GM21447 (cell line): ENCODE data around the gene TXLNB.
"Not testable (repeated sequence)": the region's sequence is repeated elsewhere in the genome, so short reads cannot be mapped to it uniquely, and the experiment has no call there.

ENCODE experiments used
- ATAC-seq: cut with Tn5 transposase; IDR thresholded peaks from one replicate; pipeline ENCODE4 v1.9.1; 2021; ENCODE audit not compliant: unreplicated experiment

TXLNB gene

DNA sequence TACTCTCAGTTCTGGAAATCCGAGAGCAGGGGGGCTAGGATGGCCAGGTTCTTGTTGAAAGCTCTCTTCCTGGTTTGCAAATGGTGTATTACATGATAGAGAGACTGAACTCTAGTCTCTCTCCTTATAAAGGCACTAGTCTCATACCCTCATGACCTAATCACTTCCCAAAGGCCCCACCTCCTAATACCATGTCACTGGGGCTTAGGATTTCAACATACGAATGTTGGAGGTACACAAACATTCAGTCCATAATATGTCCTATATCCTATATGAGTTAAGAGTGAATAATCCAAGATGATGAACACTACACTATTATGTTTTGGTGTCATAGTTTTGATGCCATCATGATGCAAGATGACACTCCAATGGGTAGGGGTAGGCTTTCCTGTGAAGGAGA is 20.0 kb upstream of the TXLNB start:
- no peak for ATAC-seq

DNA sequence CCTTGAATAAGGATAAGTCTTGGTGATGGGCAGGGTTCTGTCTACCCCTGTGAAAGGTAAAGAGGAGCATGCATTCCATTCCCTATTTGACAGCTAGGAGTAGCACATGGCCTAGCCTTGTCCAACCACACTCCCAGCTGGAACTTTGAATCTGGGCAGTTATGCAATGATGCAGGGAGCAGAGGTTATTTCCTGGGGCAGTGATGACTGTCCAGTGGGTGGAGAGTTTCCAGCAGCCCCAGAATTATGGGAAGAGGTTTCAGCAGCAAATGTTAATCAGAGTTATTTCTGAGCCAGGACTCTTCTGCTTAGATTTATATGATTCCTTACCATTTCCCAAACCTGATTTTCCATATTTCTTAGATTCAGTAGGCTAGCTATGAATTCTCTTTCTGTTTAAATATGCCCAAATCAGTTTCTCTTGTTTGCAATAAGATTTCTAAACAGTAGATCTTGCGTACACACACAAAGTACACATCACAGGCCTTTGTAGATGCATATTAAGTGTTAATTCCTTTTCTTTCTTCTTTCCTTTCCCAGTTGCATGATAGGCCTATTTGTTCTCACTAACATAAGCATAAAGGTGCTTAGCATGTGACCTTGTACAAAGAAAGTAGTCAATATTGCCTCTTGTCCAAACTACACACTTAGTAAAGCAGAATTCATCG is 17.3 kb upstream of the TXLNB start:
- no peak for ATAC-seq

DNA sequence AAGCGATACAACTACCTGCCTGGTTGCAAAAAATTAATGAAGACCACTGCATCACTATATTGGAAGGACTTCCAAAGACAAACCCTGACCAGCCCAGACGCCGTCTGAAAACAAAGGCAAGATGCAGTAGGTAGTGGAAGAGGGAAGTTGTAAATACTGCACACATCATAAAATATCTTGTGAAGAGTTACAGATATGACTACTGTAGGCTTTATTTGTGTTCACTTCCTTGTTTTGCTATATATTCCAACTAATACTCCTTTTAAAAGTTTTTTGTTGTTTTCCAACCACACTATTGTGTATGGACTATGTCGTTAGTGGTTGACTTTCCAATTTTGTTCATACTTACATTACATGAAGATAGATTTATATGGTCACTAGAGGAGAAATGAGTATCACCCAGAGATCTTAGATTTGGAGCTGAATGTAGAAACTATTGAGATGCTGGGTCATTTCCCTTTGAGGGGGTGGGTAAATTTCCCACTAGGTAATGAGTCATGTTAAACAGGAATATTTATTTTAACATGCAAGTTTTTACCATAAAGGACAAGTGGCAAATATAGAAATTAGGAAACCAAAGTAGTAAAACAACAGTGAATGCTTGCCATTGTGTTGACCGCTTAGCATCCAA is 16.6 kb upstream of the TXLNB start:
- peak; percentile 75 for ATAC-seq

DNA sequence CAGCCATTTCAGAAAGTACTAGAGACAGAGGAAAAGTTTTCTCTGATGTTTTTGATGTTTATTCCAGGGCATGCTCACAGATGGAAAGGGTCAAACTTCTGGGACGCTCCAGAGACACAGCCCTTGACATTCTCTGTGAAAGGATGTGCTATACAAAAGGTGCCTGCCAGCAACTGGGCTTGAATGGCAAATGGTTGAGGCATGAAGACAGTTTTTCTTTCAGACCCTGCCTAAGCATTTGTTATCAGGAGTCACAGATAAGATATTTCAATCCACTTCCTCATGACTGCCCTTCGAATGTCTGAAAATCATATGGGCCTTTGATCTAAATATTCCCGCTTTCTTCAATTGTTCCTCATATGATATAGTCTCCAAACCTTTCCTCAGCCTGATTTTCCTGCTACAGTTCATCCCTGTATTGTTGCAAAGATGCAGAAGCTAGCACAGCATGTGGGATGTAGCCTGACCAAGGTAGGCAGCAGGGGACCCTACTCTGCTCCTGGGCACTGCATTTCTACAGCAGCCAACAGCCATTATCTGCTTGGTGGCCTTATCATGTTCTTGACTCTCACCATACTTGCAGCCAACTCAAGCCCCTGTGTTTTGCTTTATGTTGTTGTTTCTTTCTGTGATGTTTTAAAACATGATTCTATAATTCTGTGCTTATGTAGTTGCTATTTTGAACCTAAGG is 14.6 kb upstream of the TXLNB start:
- ATAC-seq = no peak

DNA sequence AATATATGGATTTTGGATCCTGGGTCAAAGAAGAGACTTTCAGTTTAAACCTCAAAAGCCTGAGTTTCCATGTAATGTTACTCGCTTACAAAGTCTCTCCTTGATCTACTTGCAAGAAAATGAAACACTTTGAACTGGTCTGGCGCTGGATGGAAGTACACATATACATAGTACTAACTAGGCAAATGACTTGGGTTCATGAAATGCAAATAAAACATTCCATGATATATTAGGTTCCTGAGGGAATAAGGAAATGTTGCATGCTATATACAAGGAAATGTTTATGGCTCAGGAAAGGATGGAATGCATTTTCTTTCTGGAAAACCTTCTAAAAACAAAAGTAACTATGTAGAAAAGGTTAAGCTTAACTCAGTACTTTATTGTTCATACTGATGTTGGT is 11.4 kb upstream of the TXLNB start:
- no peak for ATAC-seq

DNA sequence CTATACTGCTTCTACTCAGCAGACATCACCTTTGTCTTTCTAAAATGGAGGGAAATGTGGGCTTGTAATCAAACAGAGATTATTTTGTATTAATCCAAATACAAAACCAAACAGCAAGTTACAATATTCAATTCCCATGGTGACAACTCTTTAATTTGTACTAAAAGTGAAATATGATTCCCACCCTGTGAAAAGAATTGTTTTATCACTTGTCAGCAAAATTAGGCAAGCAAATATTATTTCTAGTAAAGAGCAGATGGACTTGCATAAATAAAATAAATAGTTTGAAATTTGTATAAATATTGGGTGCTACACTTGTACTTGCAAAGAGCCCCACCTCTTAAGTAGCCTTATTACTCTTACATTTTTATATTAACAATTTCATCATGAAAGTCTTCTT is 6.1 kb upstream of the TXLNB start:
- no peak for ATAC-seq

DNA sequence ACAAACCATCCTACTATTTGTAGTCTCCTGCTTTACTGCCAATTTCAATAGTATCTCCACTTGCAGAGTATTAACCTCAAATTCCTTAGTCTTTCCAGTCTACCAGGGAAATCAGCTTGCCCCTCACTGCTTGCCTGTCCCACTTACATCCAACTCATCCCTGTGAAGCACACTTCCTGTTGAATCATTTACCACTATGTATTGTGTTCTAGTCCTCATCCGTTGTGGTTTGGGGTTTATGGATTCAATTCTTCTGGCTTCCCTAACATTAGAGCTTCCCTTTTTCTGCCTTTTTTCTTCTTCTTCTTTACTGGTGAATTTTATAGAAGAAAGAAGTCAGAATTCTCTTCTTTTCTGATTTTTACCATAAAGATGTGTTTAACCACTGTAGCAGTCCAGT is 5.1 kb upstream of the TXLNB start:
- no peak for ATAC-seq

DNA sequence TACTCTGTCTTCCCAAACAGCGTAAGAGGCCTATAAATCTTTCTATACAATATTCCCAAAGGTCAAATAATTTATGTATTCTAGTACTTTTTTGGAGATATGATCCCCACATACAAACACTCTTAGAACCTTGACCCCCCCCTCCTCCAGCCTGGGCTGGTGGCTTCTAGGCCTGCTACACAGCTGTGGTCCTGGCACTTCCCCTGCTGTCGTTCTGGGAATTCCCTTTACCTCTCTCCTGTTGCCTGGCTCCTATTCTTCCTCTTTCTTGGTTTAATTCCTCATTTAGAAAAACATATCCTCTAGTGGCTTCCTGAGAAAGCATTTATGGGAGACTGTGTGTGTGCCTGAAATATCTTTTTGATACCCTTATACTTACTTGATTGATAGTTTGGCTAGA is 4.1 kb upstream of the TXLNB start:
- no peak for ATAC-seq

DNA sequence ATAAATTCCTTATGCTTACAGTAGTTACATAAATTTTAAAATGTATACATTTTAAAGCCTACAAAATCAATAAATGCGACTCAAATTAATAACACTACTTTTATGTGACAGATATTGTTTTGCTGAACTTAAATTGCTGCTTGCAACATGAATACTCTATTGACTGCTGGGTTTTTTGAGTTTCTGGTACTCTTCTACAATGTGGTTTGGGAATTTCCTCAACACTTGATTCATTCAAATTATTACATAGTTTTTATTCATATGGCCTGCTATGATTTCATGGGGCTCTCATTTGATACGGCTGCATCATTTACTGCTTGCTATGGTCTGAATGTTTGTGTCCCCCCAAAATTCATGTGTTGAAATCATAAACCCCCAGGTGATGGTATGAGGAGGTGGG is 2.3 kb upstream of the TXLNB start:
- ATAC-seq = no peak

DNA sequence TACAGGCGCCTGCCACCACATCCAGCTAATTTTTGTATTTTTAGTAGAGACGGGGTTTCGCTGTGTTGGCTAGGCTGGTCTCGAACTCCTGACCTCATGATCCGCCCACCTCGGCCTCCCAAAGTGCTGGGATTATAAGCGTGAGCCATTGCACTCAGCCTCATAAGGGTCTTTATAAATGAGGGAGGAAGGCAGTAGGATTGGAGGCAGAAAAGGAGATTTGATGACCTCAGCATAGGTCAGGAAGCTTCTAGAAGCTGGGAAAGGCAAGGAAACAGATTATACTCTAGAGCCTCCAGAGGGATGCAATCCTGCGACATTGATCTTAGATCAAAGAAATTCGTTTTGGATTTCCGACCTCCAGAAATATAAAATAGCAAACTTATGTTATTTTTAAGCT is 1.4 kb upstream of the TXLNB start:
- ATAC-seq = not testable (repeated sequence)

DNA sequence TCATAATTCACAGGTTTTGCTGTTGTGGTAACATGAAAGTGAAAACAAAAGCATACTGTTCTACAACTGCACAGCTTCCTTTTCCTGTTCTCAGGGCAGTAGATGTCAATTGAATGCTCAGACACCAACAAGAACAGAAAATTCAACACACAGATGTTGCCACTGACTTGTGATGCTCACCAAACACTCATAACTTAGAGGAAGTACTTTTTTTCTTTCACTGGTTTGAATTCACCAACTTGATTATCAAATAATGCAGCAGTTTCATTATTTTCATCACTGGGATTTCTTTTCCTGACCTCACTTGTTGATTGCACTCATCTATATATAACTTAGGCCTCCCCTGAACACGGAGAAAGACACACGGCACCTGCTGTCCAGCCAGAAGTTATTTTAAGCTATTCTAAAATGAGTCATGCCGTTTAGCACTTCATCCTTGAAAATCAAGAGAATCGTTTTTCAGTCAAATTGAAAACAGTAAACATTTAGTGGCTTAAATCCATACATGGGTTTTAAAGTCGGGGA is 949 bp downstream of the TXLNB start:
- ATAC-seq = peak; percentile 73

DNA sequence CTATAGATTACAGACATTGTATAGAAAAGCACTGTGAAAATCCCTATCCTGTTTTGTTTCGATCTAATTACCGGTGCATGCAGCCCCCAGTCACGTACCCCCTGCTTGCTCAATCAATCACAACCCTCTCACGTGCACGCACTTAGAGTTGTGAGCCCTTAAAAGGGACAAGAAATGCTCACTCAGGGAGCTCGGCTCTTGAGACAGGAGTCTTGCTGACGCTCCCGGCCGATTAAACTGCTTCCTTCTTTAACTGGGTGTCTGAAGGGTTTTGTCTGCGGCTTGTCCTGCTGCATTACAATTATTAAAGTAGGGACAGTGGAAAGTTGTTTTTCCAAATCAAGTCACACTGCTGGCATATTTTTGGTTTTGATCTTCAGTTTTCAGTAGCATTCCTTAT is 2.6 kb downstream of the TXLNB start:
- ATAC-seq = no peak

DNA sequence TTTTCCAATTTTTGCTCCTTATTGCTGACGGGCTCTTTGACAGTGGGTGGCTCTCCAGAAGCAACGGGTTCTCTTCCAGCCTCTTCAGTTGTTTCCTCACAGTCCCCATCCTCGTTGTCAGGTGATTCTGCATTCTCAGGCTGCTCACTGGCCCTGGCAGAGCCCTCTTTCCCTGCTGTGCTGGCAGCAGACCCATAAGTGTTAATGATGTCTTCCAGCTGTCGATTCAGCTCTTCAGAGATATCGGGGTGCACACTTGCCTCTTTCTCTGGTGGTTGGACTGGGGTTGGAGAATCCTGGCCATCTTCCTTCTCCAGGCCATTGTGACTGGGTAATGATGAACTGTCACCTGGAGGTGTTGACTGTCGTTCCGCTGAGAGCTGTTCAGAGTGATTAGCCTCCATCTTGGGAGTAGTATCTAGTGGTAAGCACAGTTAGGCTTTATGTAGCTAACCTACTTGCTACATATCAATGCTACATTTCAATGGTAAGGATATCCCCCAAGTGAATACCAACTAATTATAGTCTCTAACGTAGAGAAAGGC is 3.2 kb downstream of the TXLNB start:
- no peak for ATAC-seq

DNA sequence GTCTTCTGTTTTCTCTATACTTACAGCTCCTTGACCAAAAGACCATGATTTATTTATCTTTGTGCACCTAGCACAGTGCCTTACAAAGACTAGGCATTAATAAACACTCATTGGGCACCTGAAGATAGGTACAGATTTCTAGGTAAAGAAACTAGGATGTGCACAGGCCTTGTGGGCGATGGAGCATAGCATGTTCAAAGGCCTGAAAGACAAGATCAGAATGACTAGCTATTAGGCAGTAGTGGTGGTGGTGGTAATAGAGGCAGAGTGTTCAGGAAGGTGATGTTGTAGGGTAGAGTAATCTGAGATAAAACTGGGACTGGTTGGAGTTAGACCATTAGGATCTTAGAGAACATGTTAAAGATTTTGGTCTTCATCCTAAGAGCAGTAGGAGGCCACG is 3.9 kb downstream of the TXLNB start:
- no peak for ATAC-seq

DNA sequence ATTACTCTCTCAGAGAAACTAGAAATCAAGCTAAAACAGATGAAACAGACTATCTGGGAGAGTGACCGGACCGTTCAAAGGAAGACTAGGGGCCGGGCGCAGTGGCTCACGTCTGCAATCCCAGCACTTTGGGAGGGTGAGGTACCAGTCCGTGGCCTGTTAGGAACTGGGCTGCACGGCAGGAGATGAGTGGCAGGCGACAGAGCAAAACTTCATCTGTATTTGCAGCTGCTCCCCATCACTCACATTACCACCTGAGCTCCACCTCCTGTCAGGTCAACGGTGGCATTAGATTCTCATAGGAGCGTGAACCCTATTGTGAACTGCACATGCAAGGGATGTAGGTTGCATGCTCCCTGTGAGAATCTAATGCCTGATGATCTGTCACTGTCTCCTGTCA is 5.4 kb downstream of the TXLNB start:
- ATAC-seq = not testable (repeated sequence)

DNA sequence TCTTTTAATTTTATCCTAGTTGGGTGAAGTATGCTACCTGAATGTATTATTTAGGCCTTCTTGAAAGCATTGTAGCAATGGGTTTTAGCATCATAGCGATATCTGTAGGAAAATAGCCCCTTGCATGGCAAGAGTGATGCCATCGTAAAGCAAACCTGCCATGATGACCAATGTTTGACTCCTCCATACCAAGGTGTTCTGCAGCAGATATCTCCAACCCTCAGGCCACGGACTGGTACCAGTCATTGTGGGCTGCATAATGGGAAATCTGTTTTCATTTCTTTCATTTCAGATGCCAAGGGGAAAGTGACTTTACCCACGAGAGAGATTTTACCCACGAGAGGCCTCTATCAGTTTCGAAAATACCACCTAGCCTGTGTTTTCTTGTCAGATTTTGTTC is 6.2 kb downstream of the TXLNB start:
- ATAC-seq = no peak

DNA sequence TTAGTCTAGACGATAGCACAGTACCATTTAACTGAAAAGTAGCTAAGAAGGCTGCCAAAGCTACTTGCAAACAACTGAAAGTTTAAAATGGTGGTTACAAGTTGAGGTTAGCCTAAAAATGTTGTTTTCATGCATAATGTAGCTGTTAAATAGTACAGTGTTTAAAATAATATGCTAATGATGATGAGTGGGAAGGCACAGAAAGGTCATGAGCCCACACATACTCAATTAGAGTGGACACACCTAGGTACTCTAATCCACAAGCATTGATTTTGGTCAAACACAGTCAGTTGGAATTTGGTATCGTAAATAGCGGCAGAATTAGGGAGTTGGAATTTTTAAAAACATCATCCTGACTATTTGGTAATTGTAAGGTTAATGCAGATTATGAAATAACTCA is 7.0 kb downstream of the TXLNB start:
- ATAC-seq = no peak

DNA sequence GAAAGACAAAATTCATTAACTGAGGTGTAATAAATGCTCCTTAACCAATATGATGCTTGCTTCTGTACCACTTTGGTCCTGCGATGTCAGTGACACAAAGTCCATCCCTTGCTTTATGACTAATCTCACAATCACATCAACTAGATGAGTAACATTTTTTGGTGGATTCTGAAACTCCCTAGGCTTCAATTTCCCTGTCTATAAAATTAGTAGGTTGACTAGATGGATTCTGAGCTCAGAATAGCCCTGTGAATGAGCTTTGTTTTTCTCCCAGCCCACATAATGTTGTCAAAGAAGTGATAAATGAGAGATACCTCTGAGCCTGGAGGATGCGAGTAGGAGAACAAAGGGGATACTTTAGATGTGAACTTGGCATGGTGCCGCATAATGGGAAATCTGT is 9.1 kb downstream of the TXLNB start:
- ATAC-seq = no peak

DNA sequence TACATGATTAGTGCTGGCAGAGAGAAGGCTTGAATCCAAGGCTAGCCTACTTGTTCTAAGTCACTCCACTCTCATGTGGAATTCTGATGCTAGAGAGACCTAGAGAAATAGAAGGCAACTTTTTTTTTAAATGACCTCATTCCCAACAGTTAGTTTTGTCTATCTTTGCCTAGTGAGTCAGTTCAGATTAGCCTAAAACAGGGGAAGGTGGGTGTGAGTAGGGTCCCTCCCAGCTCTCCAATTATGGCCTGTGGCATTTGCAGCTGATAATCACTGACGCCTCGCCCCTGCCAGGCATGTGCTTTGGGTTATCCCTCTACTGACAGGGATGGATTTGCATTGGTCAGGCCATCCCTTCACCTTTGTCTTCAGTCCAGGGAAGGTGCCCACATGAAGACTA is 13.6 kb downstream of the TXLNB start:
- ATAC-seq = no peak

DNA sequence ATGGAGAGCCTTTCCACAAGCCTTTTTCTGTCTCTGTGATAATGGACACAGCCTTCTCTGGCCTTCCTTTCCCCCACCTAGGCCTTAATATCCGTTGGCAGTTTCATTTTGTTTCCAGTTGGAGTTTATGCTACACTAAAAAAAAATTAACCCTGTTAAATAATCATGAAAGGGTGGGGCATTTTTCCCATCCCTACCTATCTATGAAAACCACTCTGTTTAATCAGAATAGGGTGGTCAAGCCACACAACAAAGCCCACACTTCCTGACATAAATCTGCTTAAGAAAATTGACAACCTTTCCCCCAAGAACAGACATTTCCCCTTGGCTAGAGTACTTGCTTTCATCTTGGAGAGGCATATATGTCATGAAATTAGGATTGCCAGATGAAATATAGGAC is 14.2 kb downstream of the TXLNB start:
- no peak for ATAC-seq

DNA sequence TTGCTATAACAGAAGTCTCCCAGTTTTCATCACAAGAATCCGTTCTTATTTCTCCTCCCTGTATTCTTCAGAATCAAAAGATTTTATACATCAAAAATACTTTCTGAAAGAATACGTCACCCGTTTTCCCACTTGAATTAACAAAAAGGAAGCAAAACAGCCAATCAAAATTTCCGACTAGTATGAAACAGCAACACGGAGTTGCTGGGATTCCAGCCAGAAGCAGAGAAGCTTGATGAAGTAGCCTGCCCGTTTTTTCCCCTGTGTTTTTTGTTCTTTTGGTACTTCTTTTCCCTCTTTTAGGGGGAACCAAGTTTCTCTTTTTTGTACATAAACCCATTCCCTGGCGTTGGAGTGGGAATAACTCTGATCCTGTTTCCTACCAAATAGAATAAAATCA is 14.6 kb downstream of the TXLNB start:
- no peak for ATAC-seq
